Testis (tissue), 2 donors: ENCODE measurements around the gene HACL1.

Experiments
- POLR2A ChIP-seq: fragments of 450-650 bp; IDR thresholded peaks from one replicate; pipeline ENCODE4 v1.6.1; 2017; ENCODE audit warnings: antibody characterized with exemption, mild to moderate bottlenecking, moderate library complexity
- TF ChIP-seq, protein P1 (sequence below), 3 experiments: fragments of 450-650 bp in 2 of 3; fragments of 200-600 bp in 1 of 3; sonication (generic) in 1 of 3; IDR thresholded peaks; one replicate each; pipeline ENCODE4 v1.5.1; 2016 to 2019; ENCODE audit warnings: antibody characterized with exemption in 3 of 3, mild to moderate bottlenecking in 2 of 3, moderate library complexity in 1 of 3

DNA sequence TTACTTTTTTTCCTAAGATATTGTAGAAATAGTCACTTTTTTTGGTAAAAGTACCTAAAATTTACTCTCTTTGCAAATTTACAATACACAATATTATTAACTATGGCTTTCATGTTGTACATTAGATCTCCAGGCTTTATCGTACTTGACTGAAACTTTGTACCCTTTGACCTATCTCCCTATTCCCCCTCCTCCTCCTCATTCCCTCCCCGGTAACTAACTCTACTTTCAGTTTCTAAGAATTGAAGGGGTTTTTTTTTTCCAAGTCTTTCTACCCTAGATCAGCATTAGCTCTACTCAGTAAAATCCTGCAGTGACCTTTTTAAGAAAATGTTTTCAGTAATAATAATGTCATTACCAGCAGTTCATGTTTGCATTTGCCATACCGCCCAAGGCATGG, 10.1 kb downstream of the HACL1 start:
- TF ChIP-seq, protein P1, sequence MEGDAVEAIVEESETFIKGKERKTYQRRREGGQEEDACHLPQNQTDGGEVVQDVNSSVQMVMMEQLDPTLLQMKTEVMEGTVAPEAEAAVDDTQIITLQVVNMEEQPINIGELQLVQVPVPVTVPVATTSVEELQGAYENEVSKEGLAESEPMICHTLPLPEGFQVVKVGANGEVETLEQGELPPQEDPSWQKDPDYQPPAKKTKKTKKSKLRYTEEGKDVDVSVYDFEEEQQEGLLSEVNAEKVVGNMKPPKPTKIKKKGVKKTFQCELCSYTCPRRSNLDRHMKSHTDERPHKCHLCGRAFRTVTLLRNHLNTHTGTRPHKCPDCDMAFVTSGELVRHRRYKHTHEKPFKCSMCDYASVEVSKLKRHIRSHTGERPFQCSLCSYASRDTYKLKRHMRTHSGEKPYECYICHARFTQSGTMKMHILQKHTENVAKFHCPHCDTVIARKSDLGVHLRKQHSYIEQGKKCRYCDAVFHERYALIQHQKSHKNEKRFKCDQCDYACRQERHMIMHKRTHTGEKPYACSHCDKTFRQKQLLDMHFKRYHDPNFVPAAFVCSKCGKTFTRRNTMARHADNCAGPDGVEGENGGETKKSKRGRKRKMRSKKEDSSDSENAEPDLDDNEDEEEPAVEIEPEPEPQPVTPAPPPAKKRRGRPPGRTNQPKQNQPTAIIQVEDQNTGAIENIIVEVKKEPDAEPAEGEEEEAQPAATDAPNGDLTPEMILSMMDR (IDR thresholded peaks at IDR 0.05) = no peak
- no peak for TF ChIP-seq POLR2A
